ENCODE results near the gene MOK. TPM values are rescaled to one million over a fixed set of nuclear protein-coding genes. Genes with fewer than 3 reads are reported as not detected.

The MOK gene
- polyA plus RNA-seq, 1 donor from 2014 or later = 63.6 TPM

DNA sequence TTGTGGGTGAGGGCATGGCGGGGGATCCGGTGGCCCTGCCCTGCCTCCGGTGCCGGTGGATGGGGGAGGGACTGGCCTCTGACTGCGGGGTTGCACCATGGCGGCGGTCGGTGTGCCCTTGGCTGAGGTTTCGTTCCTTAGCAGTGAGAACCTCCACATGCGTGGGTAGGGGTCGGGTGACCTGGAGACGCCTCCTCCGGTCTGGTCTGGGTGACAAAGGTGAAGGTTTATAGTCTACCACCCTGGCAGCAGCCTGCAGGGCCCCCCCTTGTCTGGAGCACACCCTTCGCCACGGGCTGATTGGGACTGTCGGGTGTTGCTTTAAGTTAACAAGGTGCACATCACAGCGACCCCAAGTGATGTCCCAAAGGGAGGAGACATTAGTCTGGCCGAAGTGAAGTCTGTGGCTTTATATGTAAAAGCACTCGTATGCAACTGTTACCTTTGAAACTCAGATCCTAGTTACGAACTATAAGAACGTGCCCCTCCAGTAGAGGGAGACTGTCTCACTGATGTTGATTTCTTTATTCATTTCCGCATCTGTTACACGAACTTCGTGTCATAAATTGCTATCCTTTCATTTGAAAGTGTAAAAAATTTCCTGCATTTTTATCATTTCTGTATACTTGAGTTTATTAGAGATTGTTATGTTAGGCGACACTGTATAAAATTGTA is 90.8 kb downstream of the MOK start:
- H3K4me3 ChIP-seq (ENCODE audit: low read length) = no peak overlapping the region
- no peaks in the 10 kb centered on the region for H4K20me1 ChIP-seq (ENCODE audit: insufficient read depth)
- TF ChIP-seq, protein P1, sequence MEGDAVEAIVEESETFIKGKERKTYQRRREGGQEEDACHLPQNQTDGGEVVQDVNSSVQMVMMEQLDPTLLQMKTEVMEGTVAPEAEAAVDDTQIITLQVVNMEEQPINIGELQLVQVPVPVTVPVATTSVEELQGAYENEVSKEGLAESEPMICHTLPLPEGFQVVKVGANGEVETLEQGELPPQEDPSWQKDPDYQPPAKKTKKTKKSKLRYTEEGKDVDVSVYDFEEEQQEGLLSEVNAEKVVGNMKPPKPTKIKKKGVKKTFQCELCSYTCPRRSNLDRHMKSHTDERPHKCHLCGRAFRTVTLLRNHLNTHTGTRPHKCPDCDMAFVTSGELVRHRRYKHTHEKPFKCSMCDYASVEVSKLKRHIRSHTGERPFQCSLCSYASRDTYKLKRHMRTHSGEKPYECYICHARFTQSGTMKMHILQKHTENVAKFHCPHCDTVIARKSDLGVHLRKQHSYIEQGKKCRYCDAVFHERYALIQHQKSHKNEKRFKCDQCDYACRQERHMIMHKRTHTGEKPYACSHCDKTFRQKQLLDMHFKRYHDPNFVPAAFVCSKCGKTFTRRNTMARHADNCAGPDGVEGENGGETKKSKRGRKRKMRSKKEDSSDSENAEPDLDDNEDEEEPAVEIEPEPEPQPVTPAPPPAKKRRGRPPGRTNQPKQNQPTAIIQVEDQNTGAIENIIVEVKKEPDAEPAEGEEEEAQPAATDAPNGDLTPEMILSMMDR (IDR thresholded peaks at IDR 0.05; ENCODE audit: poor library complexity, severe bottlenecking) = no peak
- TF ChIP-seq EP300 (conservative IDR thresholded peaks at IDR 0.05; ENCODE audit: poor library complexity, severe bottlenecking) (no peak), POLR2AphosphoS5 (IDR thresholded peaks at IDR 0.05) (no peak)
- H3K36me3 ChIP-seq (ENCODE audit: insufficient read depth, low read length) = no peaks in the 10 kb centered on the region
- no peaks in the 10 kb centered on the region for H3K79me2 ChIP-seq (replicated peaks; ENCODE audit: insufficient read depth, low read length)
- H3F3A ChIP-seq (ENCODE audit: insufficient read depth, low read length, poor library complexity, severe bottlenecking) = no peaks in the 10 kb centered on the region
- H3K27me3 ChIP-seq (ENCODE audit: insufficient read depth, low read depth, low read length) = no peaks in the 10 kb centered on the region
- H3K4me2 ChIP-seq (ENCODE audit: low read length) = no peak overlapping the region
- H3K27ac ChIP-seq (ENCODE audit: low read length) = no peak overlapping the region
- no peak overlapping the region for H2AFZ ChIP-seq (ENCODE audit: low read depth, low read length)
- no peak overlapping the region for H3K9ac ChIP-seq (ENCODE audit: low read length)
- no peaks in the 10 kb centered on the region for H3K9me2 ChIP-seq (ENCODE audit: insufficient read depth, low read length)
- H3K9me3 ChIP-seq (ENCODE audit: low read length) = no peaks in the 10 kb centered on the region

- Histone ChIP-seq H2AFZ (ENCODE audit: low read depth, low read length) (no peak overlapping the region), H3K27ac (ENCODE audit: low read length) (no peak overlapping the region), H3K36me3 (ENCODE audit: insufficient read depth, low read length) (no peaks in the 10 kb centered on the region), H3K27me3 (ENCODE audit: insufficient read depth, low read depth, low read length) (no peaks in the 10 kb centered on the region), H3K9me2 (ENCODE audit: insufficient read depth, low read length) (no peaks in the 10 kb centered on the region), H3F3A (ENCODE audit: insufficient read depth, low read length, poor library complexity, severe bottlenecking) (no peaks in the 10 kb centered on the region), H3K9me3 (ENCODE audit: low read length) (no peaks in the 10 kb centered on the region), H3K4me2 (ENCODE audit: low read length) (no peak overlapping the region), H3K9ac (ENCODE audit: low read length) (no peak overlapping the region), H4K20me1 (ENCODE audit: insufficient read depth) (no peaks in the 10 kb centered on the region), H3K4me3 (ENCODE audit: low read length) (no peak overlapping the region), H3K79me2 (replicated peaks; ENCODE audit: insufficient read depth, low read length) (no peaks in the 10 kb centered on the region)
- TF ChIP-seq SMC3 (conservative IDR thresholded peaks at IDR 0.05; ENCODE audit: poor library complexity) = no peak
- TF ChIP-seq EP300 (conservative IDR thresholded peaks at IDR 0.05; ENCODE audit: poor library complexity, severe bottlenecking) = no peak
- TF ChIP-seq RAD21 (conservative IDR thresholded peaks at IDR 0.05) = no peak
- TF ChIP-seq, protein P2, sequence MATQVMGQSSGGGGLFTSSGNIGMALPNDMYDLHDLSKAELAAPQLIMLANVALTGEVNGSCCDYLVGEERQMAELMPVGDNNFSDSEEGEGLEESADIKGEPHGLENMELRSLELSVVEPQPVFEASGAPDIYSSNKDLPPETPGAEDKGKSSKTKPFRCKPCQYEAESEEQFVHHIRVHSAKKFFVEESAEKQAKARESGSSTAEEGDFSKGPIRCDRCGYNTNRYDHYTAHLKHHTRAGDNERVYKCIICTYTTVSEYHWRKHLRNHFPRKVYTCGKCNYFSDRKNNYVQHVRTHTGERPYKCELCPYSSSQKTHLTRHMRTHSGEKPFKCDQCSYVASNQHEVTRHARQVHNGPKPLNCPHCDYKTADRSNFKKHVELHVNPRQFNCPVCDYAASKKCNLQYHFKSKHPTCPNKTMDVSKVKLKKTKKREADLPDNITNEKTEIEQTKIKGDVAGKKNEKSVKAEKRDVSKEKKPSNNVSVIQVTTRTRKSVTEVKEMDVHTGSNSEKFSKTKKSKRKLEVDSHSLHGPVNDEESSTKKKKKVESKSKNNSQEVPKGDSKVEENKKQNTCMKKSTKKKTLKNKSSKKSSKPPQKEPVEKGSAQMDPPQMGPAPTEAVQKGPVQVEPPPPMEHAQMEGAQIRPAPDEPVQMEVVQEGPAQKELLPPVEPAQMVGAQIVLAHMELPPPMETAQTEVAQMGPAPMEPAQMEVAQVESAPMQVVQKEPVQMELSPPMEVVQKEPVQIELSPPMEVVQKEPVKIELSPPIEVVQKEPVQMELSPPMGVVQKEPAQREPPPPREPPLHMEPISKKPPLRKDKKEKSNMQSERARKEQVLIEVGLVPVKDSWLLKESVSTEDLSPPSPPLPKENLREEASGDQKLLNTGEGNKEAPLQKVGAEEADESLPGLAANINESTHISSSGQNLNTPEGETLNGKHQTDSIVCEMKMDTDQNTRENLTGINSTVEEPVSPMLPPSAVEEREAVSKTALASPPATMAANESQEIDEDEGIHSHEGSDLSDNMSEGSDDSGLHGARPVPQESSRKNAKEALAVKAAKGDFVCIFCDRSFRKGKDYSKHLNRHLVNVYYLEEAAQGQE (IDR thresholded peaks at IDR 0.05; ENCODE audit: borderline replicate concordance) = no peak
Measured at GRCh38 chr14:102213470-102213869, 91.5 kb downstream of the MOK start.

GRCh38 chr14:102212845-102213244 is 92.1 kb downstream of the MOK start:
- no peak overlapping the region for H3K27ac ChIP-seq (ENCODE audit: low read length)
- H3K36me3 ChIP-seq (ENCODE audit: insufficient read depth, low read length) = no peaks in the 10 kb centered on the region
- no peaks in the 10 kb centered on the region for H3K27me3 ChIP-seq (ENCODE audit: insufficient read depth, low read depth, low read length)
- no peak overlapping the region for H3K4me2 ChIP-seq (ENCODE audit: low read length)
- no peaks in the 10 kb centered on the region for H3F3A ChIP-seq (ENCODE audit: insufficient read depth, low read length, poor library complexity, severe bottlenecking)
- H2AFZ ChIP-seq (ENCODE audit: low read depth, low read length) = no peak overlapping the region
- H3K9me3 ChIP-seq (ENCODE audit: low read length) = no peaks in the 10 kb centered on the region
- no peaks in the 10 kb centered on the region for H3K79me2 ChIP-seq (replicated peaks; ENCODE audit: insufficient read depth, low read length)
- TF ChIP-seq EZH2 (IDR thresholded peaks at IDR 0.05; ENCODE audit: borderline replicate concordance, insufficient read depth, low read length, poor library complexity, severe bottlenecking) = no peak
- TF ChIP-seq, protein P1 (IDR thresholded peaks at IDR 0.05; ENCODE audit: poor library complexity, severe bottlenecking) = no peak
- H3K9ac ChIP-seq (ENCODE audit: low read length) = no peak overlapping the region
- H3K4me3 ChIP-seq (ENCODE audit: low read length) = no peak overlapping the region
- no peaks in the 10 kb centered on the region for H3K9me2 ChIP-seq (ENCODE audit: insufficient read depth, low read length)
- H4K20me1 ChIP-seq (ENCODE audit: insufficient read depth) = no peaks in the 10 kb centered on the region

Measured in neural cell (in vitro differentiated cells).